Measurements from ENCODE around the gene HECW1. TPM values are rescaled to one million over a fixed set of nuclear protein-coding genes. Genes with fewer than 3 reads are reported as not detected.

The HECW1 gene
- total RNA-seq, 1 donor from 2014 or later = 68.7 TPM

DNA sequence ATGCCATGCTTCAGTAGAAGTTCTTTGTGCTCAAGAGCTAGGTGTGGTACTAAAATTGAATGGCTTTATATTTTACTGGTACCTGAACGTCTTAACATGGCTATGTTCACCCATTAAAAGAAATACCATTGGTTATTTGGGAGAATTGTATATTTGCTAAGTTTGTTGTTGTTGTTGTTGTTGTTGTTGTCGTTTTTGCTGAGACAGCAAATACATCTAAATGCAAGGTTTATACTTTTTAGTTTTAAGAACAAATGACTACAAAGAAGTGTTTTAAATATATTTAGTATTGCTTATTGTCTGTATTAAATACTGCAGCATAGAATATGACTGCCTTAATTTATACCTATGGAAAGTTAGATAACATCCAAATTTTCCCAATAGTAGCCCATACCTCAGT is 66.9 kb downstream of the HECW1 start:
- Mint-ChIP-seq H3K9me3 (ENCODE audit: unreplicated experiment) (no peaks in the 10 kb centered on the region), H3K27ac (ENCODE audit: unreplicated experiment) (no peak overlapping the region), H3K36me3 (ENCODE audit: unreplicated experiment) (no peaks in the 10 kb centered on the region), H3K4me1 (ENCODE audit: low read depth, unreplicated experiment) (no peaks in the 10 kb centered on the region), H3K4me3 (ENCODE audit: unreplicated experiment) (no peak overlapping the region), H3K27me3 (ENCODE audit: unreplicated experiment) (peaks cover 6% of the 10 kb centered on the region)
- DNase-seq = no peak
- TF ChIP-seq, protein P1, sequence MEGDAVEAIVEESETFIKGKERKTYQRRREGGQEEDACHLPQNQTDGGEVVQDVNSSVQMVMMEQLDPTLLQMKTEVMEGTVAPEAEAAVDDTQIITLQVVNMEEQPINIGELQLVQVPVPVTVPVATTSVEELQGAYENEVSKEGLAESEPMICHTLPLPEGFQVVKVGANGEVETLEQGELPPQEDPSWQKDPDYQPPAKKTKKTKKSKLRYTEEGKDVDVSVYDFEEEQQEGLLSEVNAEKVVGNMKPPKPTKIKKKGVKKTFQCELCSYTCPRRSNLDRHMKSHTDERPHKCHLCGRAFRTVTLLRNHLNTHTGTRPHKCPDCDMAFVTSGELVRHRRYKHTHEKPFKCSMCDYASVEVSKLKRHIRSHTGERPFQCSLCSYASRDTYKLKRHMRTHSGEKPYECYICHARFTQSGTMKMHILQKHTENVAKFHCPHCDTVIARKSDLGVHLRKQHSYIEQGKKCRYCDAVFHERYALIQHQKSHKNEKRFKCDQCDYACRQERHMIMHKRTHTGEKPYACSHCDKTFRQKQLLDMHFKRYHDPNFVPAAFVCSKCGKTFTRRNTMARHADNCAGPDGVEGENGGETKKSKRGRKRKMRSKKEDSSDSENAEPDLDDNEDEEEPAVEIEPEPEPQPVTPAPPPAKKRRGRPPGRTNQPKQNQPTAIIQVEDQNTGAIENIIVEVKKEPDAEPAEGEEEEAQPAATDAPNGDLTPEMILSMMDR (IDR thresholded peaks at IDR 0.05; ENCODE audit: partially characterized antibody, unreplicated experiment) = no peak

- H3K4me1 Mint-ChIP-seq (ENCODE audit: low read depth, unreplicated experiment) = peaks cover 22% of the 10 kb centered on the region
- H3K27me3 Mint-ChIP-seq (ENCODE audit: unreplicated experiment) = peaks cover 5% of the 10 kb centered on the region
- no peaks in the 10 kb centered on the region for H3K36me3 Mint-ChIP-seq (ENCODE audit: unreplicated experiment)
- H3K27ac Mint-ChIP-seq (ENCODE audit: unreplicated experiment) = no peak overlapping the region
- no peak for DNase-seq
- TF ChIP-seq, protein P1 (IDR thresholded peaks at IDR 0.05; ENCODE audit: partially characterized antibody, unreplicated experiment) = no peak
- H3K9me3 Mint-ChIP-seq (ENCODE audit: unreplicated experiment) = peaks cover 2% of the 10 kb centered on the region
- no peak overlapping the region for H3K4me3 Mint-ChIP-seq (ENCODE audit: unreplicated experiment)
Measured at GRCh38 chr7:43192806-43193460, 80.5 kb downstream of the HECW1 start.

DNA sequence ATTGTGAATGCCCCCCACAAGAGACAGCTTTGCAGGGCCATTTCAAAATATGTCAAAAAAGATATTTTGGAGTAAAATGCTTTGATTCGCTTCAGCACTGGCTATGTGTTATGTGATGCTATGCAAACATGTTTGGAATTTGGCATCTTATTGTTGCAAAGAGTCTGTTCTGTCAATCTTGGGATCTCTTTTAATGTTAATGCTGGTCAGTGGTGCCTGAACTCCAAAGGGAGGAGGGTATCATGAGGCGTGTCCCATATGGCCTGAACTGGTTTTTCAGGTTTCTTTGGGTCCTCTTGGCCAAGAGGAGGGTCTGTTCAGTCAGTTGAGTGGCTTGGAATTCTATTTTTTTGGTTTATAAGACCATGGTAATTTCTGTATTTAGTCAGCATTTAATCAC is 81.4 kb downstream of the HECW1 start:
- Mint-ChIP-seq H3K4me3 (ENCODE audit: unreplicated experiment) (no peak overlapping the region), H3K36me3 (ENCODE audit: unreplicated experiment) (no peaks in the 10 kb centered on the region), H3K27ac (ENCODE audit: unreplicated experiment) (no peak overlapping the region), H3K4me1 (ENCODE audit: low read depth, unreplicated experiment) (peaks cover 14% of the 10 kb centered on the region), H3K9me3 (ENCODE audit: unreplicated experiment) (peaks cover 2% of the 10 kb centered on the region), H3K27me3 (ENCODE audit: unreplicated experiment) (peaks cover 3% of the 10 kb centered on the region)
- DNase-seq = no peak
- TF ChIP-seq, protein P1 (IDR thresholded peaks at IDR 0.05; ENCODE audit: partially characterized antibody, unreplicated experiment) = no peak

- no peak overlapping the region for H3K27ac Mint-ChIP-seq (ENCODE audit: unreplicated experiment)
- H3K36me3 Mint-ChIP-seq (ENCODE audit: unreplicated experiment) = no peaks in the 10 kb centered on the region
- H3K4me3 Mint-ChIP-seq (ENCODE audit: unreplicated experiment) = no peak overlapping the region
- peaks cover 11% of the 10 kb centered on the region for H3K4me1 Mint-ChIP-seq (ENCODE audit: low read depth, unreplicated experiment)
- no peak for DNase-seq
- H3K27me3 Mint-ChIP-seq (ENCODE audit: unreplicated experiment) = peaks cover 3% of the 10 kb centered on the region
- H3K9me3 Mint-ChIP-seq (ENCODE audit: unreplicated experiment) = peaks cover 2% of the 10 kb centered on the region
- TF ChIP-seq, protein P1 (IDR thresholded peaks at IDR 0.05; ENCODE audit: partially characterized antibody, unreplicated experiment) = no peak
Measured at GRCh38 chr7:43195256-43195655, 82.8 kb downstream of the HECW1 start.

DNA sequence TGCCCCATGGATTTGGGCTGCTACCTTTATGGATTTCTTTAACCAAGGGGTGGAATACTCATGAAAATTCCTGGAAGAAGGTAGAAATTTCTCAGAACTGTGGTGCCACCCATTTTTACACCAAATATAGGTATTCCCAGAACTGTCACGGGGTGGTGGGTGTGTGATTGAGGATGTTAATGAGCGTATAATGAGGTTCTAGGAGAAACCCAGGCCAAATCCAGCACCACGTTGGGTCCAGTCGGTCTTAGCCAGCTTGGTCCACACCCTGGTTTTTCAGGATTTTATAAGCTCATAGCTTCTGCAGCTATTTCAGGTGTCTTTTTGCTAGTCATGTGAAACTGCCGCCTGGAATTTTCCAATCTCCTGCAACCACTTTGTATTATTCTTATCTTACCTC is 83.3 kb downstream of the HECW1 start:
- no peak for DNase-seq
- Mint-ChIP-seq H3K27ac (ENCODE audit: unreplicated experiment) (no peak overlapping the region), H3K4me1 (ENCODE audit: low read depth, unreplicated experiment) (peaks cover 11% of the 10 kb centered on the region), H3K36me3 (ENCODE audit: unreplicated experiment) (no peaks in the 10 kb centered on the region), H3K9me3 (ENCODE audit: unreplicated experiment) (peaks cover 2% of the 10 kb centered on the region), H3K27me3 (ENCODE audit: unreplicated experiment) (peaks cover 6% of the 10 kb centered on the region), H3K4me3 (ENCODE audit: unreplicated experiment) (no peak overlapping the region)
- TF ChIP-seq, protein P1 (IDR thresholded peaks at IDR 0.05; ENCODE audit: partially characterized antibody, unreplicated experiment) = no peak

All from glutamatergic neuron (in vitro differentiated cells).